ENCODE measurements around the gene GEMIN4. TPM values are rescaled to one million over a fixed set of nuclear protein-coding genes. Genes with fewer than 3 reads are reported as not detected.

Gene GEMIN4
- polyA plus RNA-seq, 1 of the 3 experiments (the other 2 are of a cell fraction) = 12.5 TPM

GRCh38 chr17:800446-801242 lies 48.6 kb upstream of the GEMIN4 start:
- CTCF ChIA-PET = interaction anchor here (0.6 to 9.2 kb wide), 3 partner anchors 169 to 197 kb away, joined by 3 to 155 read pairs (median 69); partner anchors contain the start of genes NXN and TIMM22

More at GRCh38 chr17:800446-801242, 48.6 kb upstream of the GEMIN4 start:
- no peak overlapping the region for H3K4me3 ChIP-seq (ENCODE audit: low read depth in 2 of 2, low read length in 1 of 2)
- TF ChIP-seq YY1 (IDR thresholded peaks at IDR 0.05; ENCODE audit: low read depth) (no peak), ZBTB33 (IDR thresholded peaks at IDR 0.05; ENCODE audit: borderline replicate concordance, low read depth) (no peak), IRF3 (IDR thresholded peaks at IDR 0.05; ENCODE audit: low read depth, low read length) (no peak), REST (IDR thresholded peaks at IDR 0.05; ENCODE audit: low read depth, low read length) (no peak), TAF1 (IDR thresholded peaks at IDR 0.05; ENCODE audit: borderline replicate concordance, low read depth, low read length) (no peak), NRF1 (IDR thresholded peaks at IDR 0.05; ENCODE audit: low read depth, low read length) (no peak), TEAD4 (IDR thresholded peaks at IDR 0.05; ENCODE audit: borderline replicate concordance, insufficient read depth) (no peak)
- TF ChIP-seq, protein P1, sequence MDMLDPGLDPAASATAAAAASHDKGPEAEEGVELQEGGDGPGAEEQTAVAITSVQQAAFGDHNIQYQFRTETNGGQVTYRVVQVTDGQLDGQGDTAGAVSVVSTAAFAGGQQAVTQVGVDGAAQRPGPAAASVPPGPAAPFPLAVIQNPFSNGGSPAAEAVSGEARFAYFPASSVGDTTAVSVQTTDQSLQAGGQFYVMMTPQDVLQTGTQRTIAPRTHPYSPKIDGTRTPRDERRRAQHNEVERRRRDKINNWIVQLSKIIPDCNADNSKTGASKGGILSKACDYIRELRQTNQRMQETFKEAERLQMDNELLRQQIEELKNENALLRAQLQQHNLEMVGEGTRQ (IDR thresholded peaks at IDR 0.05; ENCODE audit: borderline replicate concordance, low read depth, low read length) = no peak
- H4K20me1 ChIP-seq (ENCODE audit: insufficient read depth) = no peaks in the 10 kb centered on the region
- no peaks in the 10 kb centered on the region for H3K9me3 ChIP-seq
- H3K4me1 ChIP-seq (ENCODE audit: control insufficient read depth in 1 of 2, insufficient read depth in 2 of 2, low read depth in 1 of 2, low read length in 1 of 2) = peaks cover 0 to 8% of the 10 kb centered on the region in 2 experiments; a peak in 1 of 4 replicates
- no peak overlapping the region for H3K4me2 ChIP-seq
- POLR2A ChIA-PET = no interaction called here
- no peak overlapping the region for H3K9ac ChIP-seq
- no peaks in the 10 kb centered on the region for H3K9me2 ChIP-seq
- no peaks in the 10 kb centered on the region for H3K36me3 ChIP-seq (replicated peaks in 1 of 2; ENCODE audit: control insufficient read depth in 1 of 2, insufficient read depth in 2 of 2, low read length in 1 of 2)
- H3K27me3 ChIP-seq (ENCODE audit: insufficient read depth) = peaks cover 16% of the 10 kb centered on the region; the same call in 1 of the 2 replicates
- 74% methylated on average over 34 of the region's 39 CpGs for WGBS (ENCODE audit: low lambda C conversion rate)
- no peak for DNase-seq
- H3F3A ChIP-seq (replicated peaks; ENCODE audit: insufficient read depth) = no peaks in the 10 kb centered on the region
- no peak overlapping the region for H2AFZ ChIP-seq (ENCODE audit: low read depth)
- no peaks in the 10 kb centered on the region for H3K79me2 ChIP-seq (ENCODE audit: insufficient read depth)
- H3K27ac ChIP-seq (ENCODE audit: low read depth in 2 of 2, low read length in 1 of 2) = no peak overlapping the region
